H1 (cell line): ENCODE data around the gene MAB21L3. TPM values are rescaled to one million over a fixed set of nuclear protein-coding genes. Genes with fewer than 3 reads are reported as not detected.

Experiments used
- CTCF ChIA-PET: fragments of 300-600 bp; sonication (Branson Sonifier 250); formaldehyde crosslinking; loops from one replicate; lab custom pipeline; 2021; ENCODE audit not compliant: partially characterized antibody; lab: Charles Lee
- POLR2A ChIA-PET: fragments of 300-600 bp; sonication (Branson Sonifier 250); formaldehyde crosslinking; loops from one replicate; lab custom pipeline; 2021; ENCODE audit warnings: inconsistent platforms; ENCODE audit not compliant: partially characterized antibody; lab: Charles Lee
- DNase-seq, 2 experiments: peaks; one replicate each; pipeline versions ENCODE4 v3.0.0 to v3.0.0-alpha.2; 2010 to 2022; ENCODE audit warnings: low spot score in 2 of 2, low read depth in 1 of 2, mixed read lengths in 1 of 2
- FAIRE-seq: peaks from 2 replicates; lab custom pipeline; 2011; peaks lifted over from hg19 to GRCh38; lab: Jason Lieb, UNC
- H2AFZ ChIP-seq: 2 replicates; pipeline ENCODE4 v1.8.1; 2012; ENCODE audit warnings: low read length, inconsistent platforms
- H2AK5ac ChIP-seq: 2 replicates; pipeline ENCODE4 v1.6.1; 2013; ENCODE audit warnings: low read depth, low read length
- H2BK120ac ChIP-seq: replicated peaks from 2 replicates; pipeline ENCODE3; 2013; ENCODE audit warnings: low read depth, low read length, inconsistent platforms
- H2BK12ac ChIP-seq: 2 replicates; pipeline ENCODE4 v1.6.1; 2013; ENCODE audit warnings: low read depth, low read length
- H2BK15ac ChIP-seq: 2 replicates; pipeline ENCODE4 v1.6.1; 2013; ENCODE audit warnings: low read length
- H2BK20ac ChIP-seq: 2 replicates; pipeline ENCODE4 v1.6.1; 2013; ENCODE audit warnings: low read length
- H2BK5ac ChIP-seq: 2 replicates; pipeline ENCODE4 v1.6.1; 2013; ENCODE audit warnings: low read depth, low read length
- H3K14ac ChIP-seq: 2 replicates; pipeline ENCODE4 v1.6.1; 2013; ENCODE audit warnings: inconsistent platforms; ENCODE audit not compliant: insufficient read length
- H3K18ac ChIP-seq: 2 replicates; pipeline ENCODE4 v1.6.1; 2013; ENCODE audit warnings: low read length; ENCODE audit errors: extremely low read depth
- H3K23ac ChIP-seq: 2 replicates; pipeline ENCODE4 v1.6.1; 2013; ENCODE audit warnings: inconsistent platforms; ENCODE audit not compliant: insufficient read length
- H3K23me2 ChIP-seq: 2 replicates; pipeline ENCODE4 v1.6.1; 2013; ENCODE audit warnings: low read depth, low read length
- H3K27ac ChIP-seq: 2 replicates; pipeline ENCODE4 v1.6.1; 2011; ENCODE audit warnings: low read depth, low read length, inconsistent platforms
- H3K27me3 ChIP-seq, 4 experiments: replicated peaks in 1 of 4; 1 replicate in 1 of 4; 2 replicates in 3 of 4; pipeline versions ENCODE4 v1.6.1 to v1.8.1; 2011 to 2013; ENCODE audit warnings: low read length in 3 of 4, mild to moderate bottlenecking in 3 of 4, inconsistent platforms in 2 of 4, mixed read lengths in 2 of 4, moderate library complexity in 1 of 4; ENCODE audit not compliant: control insufficient read depth in 3 of 4, insufficient read depth in 3 of 4; ENCODE audit errors: extremely low read depth in 1 of 4
- H3K36me3 ChIP-seq, 4 experiments: 2 replicates each; pipeline versions ENCODE4 v1.6.1 to v1.8.1; 2011 to 2013; ENCODE audit warnings: mild to moderate bottlenecking in 4 of 4, low read length in 3 of 4, moderate library complexity in 2 of 4, control low read depth in 1 of 4, inconsistent platforms in 1 of 4; ENCODE audit not compliant: insufficient read depth in 4 of 4, control insufficient read depth in 2 of 4
- H3K4ac ChIP-seq: replicated peaks from 2 replicates; pipeline ENCODE3; 2013; ENCODE audit warnings: low read length, low read depth, mixed read lengths, inconsistent platforms; ENCODE audit not compliant: insufficient read length
- H3K4me1 ChIP-seq, 4 experiments: replicated peaks in 1 of 4; 1 replicate in 1 of 4; 2 replicates in 3 of 4; pipeline versions ENCODE4 v1.6.1 to v1.8.1; 2011 to 2013; ENCODE audit warnings: low read length in 3 of 4, inconsistent platforms in 2 of 4, mixed read lengths in 1 of 4; ENCODE audit not compliant: insufficient read depth in 4 of 4, control insufficient read depth in 3 of 4
- H3K4me2 ChIP-seq, 2 experiments: 2 replicates each; pipeline versions ENCODE4 v1.6.1 to v1.8.1; 2011 to 2013; ENCODE audit warnings: low read depth in 2 of 2, low read length in 2 of 2, control low read depth in 1 of 2, inconsistent platforms in 1 of 2, mild to moderate bottlenecking in 1 of 2; ENCODE audit not compliant: insufficient read depth in 1 of 2
- H3K4me3 ChIP-seq, 4 experiments: fragments of 200-600, 300-600 bp in 1 of 4; sonication (generic), shearing (Covaris generic), sonication (Bioruptor Twin) in 1 of 4; 2 replicates each; pipeline versions ENCODE4 v1.5.1 to v1.8.1; 2011 to 2016; ENCODE audit warnings: low read length in 4 of 4, low read depth in 3 of 4, control low read depth in 2 of 4, inconsistent platforms in 2 of 4, mild to moderate bottlenecking in 2 of 4, mixed read lengths in 1 of 4, moderate library complexity in 1 of 4; ENCODE audit not compliant: insufficient read depth in 2 of 4; ENCODE audit errors: extremely low read depth in 1 of 4
- H3K56ac ChIP-seq: replicated peaks from 2 replicates; pipeline ENCODE3; 2013; ENCODE audit warnings: low read depth, mild to moderate bottlenecking, mixed read lengths, low read length, inconsistent platforms; ENCODE audit not compliant: insufficient read length
- H3K79me1 ChIP-seq: 2 replicates; pipeline ENCODE4 v1.6.1; 2013; ENCODE audit warnings: low read depth, low read length, control low read depth
- H3K79me2 ChIP-seq, 2 experiments: 2 replicates each; pipeline versions ENCODE4 v1.6.1 to v1.8.1; 2012 to 2013; ENCODE audit warnings: low read length in 2 of 2, mild to moderate bottlenecking in 2 of 2, inconsistent platforms in 1 of 2; ENCODE audit not compliant: insufficient read depth in 2 of 2, control insufficient read depth in 1 of 2
- H3K9ac ChIP-seq, 4 experiments: replicated peaks in 1 of 4; 1 replicate in 1 of 4; 2 replicates in 3 of 4; pipeline versions ENCODE4 v1.6.1 to v1.8.1; 2011 to 2013; ENCODE audit warnings: low read depth in 3 of 4, low read length in 3 of 4, control low read depth in 2 of 4, mild to moderate bottlenecking in 2 of 4, moderate library complexity in 2 of 4, inconsistent platforms in 1 of 4; ENCODE audit errors: extremely low read depth in 1 of 4
- H3K9me3 ChIP-seq, 2 experiments: 2 replicates each; pipeline versions ENCODE4 v1.6.1 to v1.8.1; 2012 to 2013; ENCODE audit warnings: mild to moderate bottlenecking in 2 of 2, moderate library complexity in 2 of 2, control low read depth in 1 of 2, inconsistent platforms in 1 of 2, low read depth in 1 of 2, low read length in 1 of 2, mixed read lengths in 1 of 2; ENCODE audit not compliant: insufficient read depth in 2 of 2
- H4K20me1 ChIP-seq, 2 experiments: replicated peaks in 1 of 2; 2 replicates each; pipeline versions ENCODE3 to v1.8.1; 2011 to 2013; ENCODE audit warnings: inconsistent platforms in 2 of 2, low read length in 2 of 2, mild to moderate bottlenecking in 1 of 2; ENCODE audit not compliant: insufficient read depth in 2 of 2, control insufficient read depth in 1 of 2
- H4K5ac ChIP-seq: 2 replicates; pipeline ENCODE4 v1.6.1; 2013; ENCODE audit warnings: low read length, low read depth, mixed read lengths, inconsistent platforms; ENCODE audit not compliant: insufficient read length
- H4K8ac ChIP-seq: 2 replicates; pipeline ENCODE4 v1.8.0; 2013; ENCODE audit warnings: mild to moderate bottlenecking, moderate library complexity, low read length, inconsistent platforms; ENCODE audit not compliant: insufficient read depth; ENCODE audit errors: extremely low read depth
- H4K91ac ChIP-seq: replicated peaks from 2 replicates; pipeline ENCODE3; 2013; ENCODE audit warnings: low read length, mixed read lengths, inconsistent platforms; ENCODE audit not compliant: insufficient read length
- BRCA1 ChIP-seq: IDR thresholded peaks from 2 replicates; pipeline ENCODE4 v1.6.1; 2012; ENCODE audit warnings: low read depth, low read length, improper control_type of control experiment
- MAFK ChIP-seq: IDR thresholded peaks from 2 replicates; pipeline ENCODE4 v1.6.1; 2012; ENCODE audit warnings: low read depth, mild to moderate bottlenecking, improper control_type of control experiment, low read length
- WGBS, 2 experiments: shearing (Covaris generic) in 1 of 2; methylation state at CpG; one replicate each; pipeline versions ENCODE4 v1.1.6 to v1.1.7; 2013 to 2015; ENCODE audit warnings: low lambda C conversion rate in 2 of 2, mixed read lengths in 2 of 2, inconsistent platforms in 1 of 2, low coverage in 1 of 2, missing lambda C conversion rate in 1 of 2; ENCODE audit not compliant: insufficient replicate concordance in 2 of 2, insufficient coverage in 1 of 2, insufficient read length in 1 of 2; ENCODE audit errors: extremely low coverage in 1 of 2, missing lambda C conversion rate in 1 of 2; 5-methylcytosine and 5-hydroxymethylcytosine counted together
- polyA plus RNA-seq, 7 experiments: library from polyadenylated mRNA; depleted of rRNA in 3 of 7; stranded (reverse) in 5 of 7; unstranded in 2 of 7; fragments of >200 nt in 5 of 7; fragments of 200-250 nt in 2 of 7; gene quantifications; 1 replicate in 5 of 7; 2 replicates in 1 of 7; 4 replicates in 1 of 7; pipeline versions ENCODE4 v1.2.1 to v1.2.3, GENCODE V29; 2011 to 2013; ENCODE audit warnings: missing spikeins in 2 of 7, mixed read lengths in 2 of 7
- total RNA-seq: library from RNA; stranded (reverse); fragmentation: NEBNext Ultra II Directional; extraction: Animal tissue kit (Norgen Biotek cat#: 25700); gene quantifications from 2 replicates; pipeline ENCODE4 v1.2.1, GENCODE V29; 2021

MAB21L3 gene
- total and polyA plus RNA-seq, 2 of the 8 experiments (the other 6 are each of a cell fraction or from before 2014, with no cell fraction given): not detected

- H3K27ac ChIP-seq: no peak overlapping the region
- H3K4me1 ChIP-seq: peaks cover 0 to 3% (median 0%) of the 10 kb centered on the region in 4 experiments; a peak in 1 of 7 replicates
- 77% methylated on average over 1 of the region's 1 CpG; no CpG with 5 or more reads in 1 of the 2 experiments for WGBS, 2 experiments
- H2BK5ac ChIP-seq: no peak overlapping the region
- H4K8ac ChIP-seq: no peak overlapping the region
- H2AFZ ChIP-seq: peak overlapping the region; percentile 26; the same call in 1 of the 2 replicates
- H3K4ac ChIP-seq: no peak overlapping the region
- H4K5ac ChIP-seq: no peak overlapping the region
- no peak overlapping the region for H3K9ac ChIP-seq
- no peak overlapping the region for H3K4me2 ChIP-seq
- ChIA-PET POLR2A (no interaction called here), CTCF (interaction anchor here (0.6 to 1.4 kb wide), 6 partner anchors 8 to 326 kb away, joined by 3 read pairs; no protein-coding TSS in a partner anchor)
- H2BK120ac ChIP-seq: no peak overlapping the region
- no peaks in the 10 kb centered on the region for H4K20me1 ChIP-seq
- no peak overlapping the region for H2BK15ac ChIP-seq
- no peaks in the 10 kb centered on the region for H3K36me3 ChIP-seq
- no peaks in the 10 kb centered on the region for H3K23me2 ChIP-seq
- no peak overlapping the region for H3K14ac ChIP-seq
- H2BK12ac ChIP-seq: no peak overlapping the region
- DNase-seq (no peak), FAIRE-seq (no peak)
- H3K9me3 ChIP-seq: no peaks in the 10 kb centered on the region
- H2BK20ac ChIP-seq: no peak overlapping the region
- TF ChIP-seq BRCA1 (no peak), MAFK (no peak)
- H3K27me3 ChIP-seq: no peaks in the 10 kb centered on the region; a peak in 1 of 7 replicates
- H3K23ac ChIP-seq: no peak overlapping the region
- H3K18ac ChIP-seq: no peak overlapping the region
- H3K4me3 ChIP-seq: no peak overlapping the region
- no peak overlapping the region for H2AK5ac ChIP-seq
- H3K79me1 ChIP-seq: no peaks in the 10 kb centered on the region
- H4K91ac ChIP-seq: no peak overlapping the region
- no peak overlapping the region for H3K56ac ChIP-seq
- no peaks in the 10 kb centered on the region for H3K79me2 ChIP-seq
Observed at GRCh38 chr1:116159177-116159576, 48.0 kb downstream of the MAB21L3 start.
